ENCODE data around the gene KCNH1. TPM values are rescaled to one million over a fixed set of nuclear protein-coding genes. Genes with fewer than 3 reads are reported as not detected.

The KCNH1 gene
- total and polyA plus RNA-seq, 2 experiments from 2014 or later, result 0.28 TPM; not detected in 1

- TF ChIP-seq ZNF462 (CRISPR knock-in tag; IDR thresholded peaks at IDR 0.05) (no peak), STAT1 (IDR thresholded peaks at IDR 0.05; ENCODE audit: unreplicated experiment) (no peak), NANOG (IDR thresholded peaks at IDR 0.05; ENCODE audit: borderline replicate concordance) (no peak), JUNB (IDR thresholded peaks at IDR 0.05; ENCODE audit: unreplicated experiment) (no peak), ETS1 (IDR thresholded peaks at IDR 0.05) (no peak), ZNF331 (CRISPR knock-in tag; IDR thresholded peaks at IDR 0.05; ENCODE audit: low read depth) (no peak), POLR2AphosphoS5 (IDR thresholded peaks at IDR 0.05; ENCODE audit: low read depth) (no peak)
Measured at GRCh38 chr1:210678306-210678705, 455.6 kb downstream of the KCNH1 start (continued).

DNA sequence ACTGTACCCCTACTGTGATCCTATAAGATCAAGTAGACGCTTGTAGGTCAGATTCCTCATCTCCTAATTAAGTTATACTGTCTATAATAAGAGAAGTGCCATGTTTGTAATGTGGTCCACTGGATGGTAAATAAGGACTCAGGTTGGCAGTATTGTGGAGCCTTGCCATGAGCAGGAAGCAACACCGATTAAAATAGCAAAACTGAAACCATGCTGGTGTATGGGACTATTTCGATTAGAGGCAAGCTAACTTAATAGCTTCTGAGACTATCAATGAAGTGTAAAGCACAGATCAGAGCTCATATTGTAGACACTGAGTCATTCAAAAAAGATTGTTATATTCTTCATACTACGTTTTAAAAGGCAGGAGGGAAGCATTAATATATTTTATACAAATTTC, 456.4 kb downstream of the KCNH1 start:
- no peak for DNase-seq (ENCODE audit: low spot score)
- Histone ChIP-seq H3K4me1 (ENCODE audit: insufficient read depth) (no peaks in the 10 kb centered on the region), H3K4me2 (no peak overlapping the region), H3K27me3 (ENCODE audit: insufficient read depth) (no peaks in the 10 kb centered on the region), H3K27ac (ENCODE audit: low read depth) (no peak overlapping the region), H4K20me1 (replicated peaks; ENCODE audit: insufficient read depth) (no peaks in the 10 kb centered on the region), H3K36me3 (ENCODE audit: insufficient read depth) (no peaks in the 10 kb centered on the region), H3K79me2 (replicated peaks; ENCODE audit: insufficient read depth) (no peaks in the 10 kb centered on the region), H2AFZ (no peak overlapping the region), H3K9me2 (ENCODE audit: insufficient read depth) (no peaks in the 10 kb centered on the region; the same call in 1 of the 2 replicates), H3K4me3 (no peak overlapping the region), H3F3A (replicated peaks; ENCODE audit: low read depth) (no peaks in the 10 kb centered on the region)
- Mint-ChIP-seq H3K36me3 (ENCODE audit: low read depth) (no peaks in the 10 kb centered on the region), H3K27ac (no peak overlapping the region), H3K4me1 (no peaks in the 10 kb centered on the region), H3K4me3 (no peak overlapping the region), H3K9me3 (no peaks in the 10 kb centered on the region; the same call in 1 of the 3 replicates), H3K27me3 (ENCODE audit: insufficient read depth, low read depth, poor library complexity) (peaks cover 6% of the 10 kb centered on the region)
- ATAC-seq, result no peak
- no peak for TF ChIP-seq POLR2AphosphoS5 (IDR thresholded peaks at IDR 0.05; ENCODE audit: low read depth)
- no peak for TF ChIP-seq NANOG (IDR thresholded peaks at IDR 0.05; ENCODE audit: borderline replicate concordance)
- no peak for TF ChIP-seq STAT1 (IDR thresholded peaks at IDR 0.05; ENCODE audit: unreplicated experiment)
- no peak for TF ChIP-seq ETS1 (IDR thresholded peaks at IDR 0.05)
- TF ChIP-seq JUNB (IDR thresholded peaks at IDR 0.05; ENCODE audit: unreplicated experiment), result no peak
- no peak for TF ChIP-seq ZNF114 (CRISPR knock-in tag; IDR thresholded peaks at IDR 0.05)
- TF ChIP-seq EZH2 (IDR thresholded peaks at IDR 0.05; ENCODE audit: low read depth, unreplicated experiment), result no peak

Data from GM23338 (cell line).